ENCODE data around the gene DNM1. TPM values are rescaled to one million over a fixed set of nuclear protein-coding genes. Genes with fewer than 3 reads are reported as not detected.
A peak's percentile ranks its signal among the peaks of the same experiment; 100 is the strongest.
"Not testable (repeated sequence)": the region's sequence is repeated elsewhere in the genome, so short reads cannot be mapped to it uniquely, and the experiment has no call there.

The DNM1 gene
- total RNA-seq, 2 experiments from 2014 or later, result 0.30 to 0.40 TPM

- no peaks in the 10 kb centered on the region for H3K27me3 Mint-ChIP-seq
Measured at GRCh38 chr9:128274245-128274644, 71.1 kb downstream of the DNM1 start.

GRCh38 chr9:128275198-128276007 lies 72.2 kb downstream of the DNM1 start, which contains the start of gene GOLGA2:
TSS of gene GOLGA2 (minus strand) at chr9:128276007. CDS start at chr9:128275976, 31 bp downstream.
- Mint-ChIP-seq H3K27me3 (no peaks in the 10 kb centered on the region), H3K4me3 (peak within 1 kb of the TSS; percentile 96), H3K27ac (peak within 1 kb of the TSS; percentile 90), H3K4me1 (peaks cover 64% of the 10 kb centered on the region), H3K36me3 (ENCODE audit: low read depth) (peaks cover 12% of the 10 kb centered on the region), H3K9me3 (no peaks in the 10 kb centered on the region)
- POLR2A ChIA-PET, result interaction anchor here (0.6 to 1.8 kb wide), 20 partner anchors 10 to 230 kb away, joined by 3 to 8 read pairs (median 4); partner anchors contain the start of genes BBLN, CIZ1, GLE1 and TRUB2
- DNase-seq, result no peak
- CTCF ChIA-PET, result interaction anchor here (0.7 to 1.6 kb wide), 8 partner anchors 12 to 145 kb away, joined by 3 to 8 read pairs (median 4); no protein-coding TSS in a partner anchor

More at GRCh38 chr9:128274245-128274644, 71.1 kb downstream of the DNM1 start:
- Mint-ChIP-seq H3K36me3 (ENCODE audit: low read depth) (peaks cover 12% of the 10 kb centered on the region), H3K4me1 (peaks cover 56% of the 10 kb centered on the region), H3K9me3 (no peaks in the 10 kb centered on the region), H3K4me3 (peak overlapping the region; percentile 96), H3K27ac (peak overlapping the region; percentile 71)
- POLR2A ChIA-PET, result no interaction called here
- CTCF ChIA-PET, result interaction anchor here (1.0 to 2.0 kb wide), 2 partner anchors 19 to 21 kb away, joined by 3 to 5 read pairs; no protein-coding TSS in a partner anchor
- DNase-seq, result no peak

GRCh38 chr9:128276008-128276573 lies 72.9 kb downstream of the DNM1 start, which contains the start of gene SWI5:
TSS of gene SWI5 (plus strand) at chr9:128276276.
- H3K36me3 Mint-ChIP-seq (ENCODE audit: low read depth), result peaks cover 12% of the 10 kb centered on the region
- no peaks in the 10 kb centered on the region for H3K27me3 Mint-ChIP-seq
- peaks cover 64% of the 10 kb centered on the region for H3K4me1 Mint-ChIP-seq
- peak within 1 kb of the TSS; percentile 96 for H3K4me3 Mint-ChIP-seq
- POLR2A ChIA-PET, result interaction anchor here (0.6 to 1.8 kb wide), 20 partner anchors 9 to 229 kb away, joined by 3 to 8 read pairs (median 4); partner anchors contain the start of genes BBLN, CIZ1, GLE1 and TRUB2
- peak; percentile 100 for DNase-seq
- H3K27ac Mint-ChIP-seq, result peak within 1 kb of the TSS; percentile 90
- H3K9me3 Mint-ChIP-seq, result no peaks in the 10 kb centered on the region
- CTCF ChIA-PET, result interaction anchor here (0.7 to 1.6 kb wide), 7 partner anchors 11 to 144 kb away, joined by 3 to 8 read pairs (median 4); no protein-coding TSS in a partner anchor

DNA sequence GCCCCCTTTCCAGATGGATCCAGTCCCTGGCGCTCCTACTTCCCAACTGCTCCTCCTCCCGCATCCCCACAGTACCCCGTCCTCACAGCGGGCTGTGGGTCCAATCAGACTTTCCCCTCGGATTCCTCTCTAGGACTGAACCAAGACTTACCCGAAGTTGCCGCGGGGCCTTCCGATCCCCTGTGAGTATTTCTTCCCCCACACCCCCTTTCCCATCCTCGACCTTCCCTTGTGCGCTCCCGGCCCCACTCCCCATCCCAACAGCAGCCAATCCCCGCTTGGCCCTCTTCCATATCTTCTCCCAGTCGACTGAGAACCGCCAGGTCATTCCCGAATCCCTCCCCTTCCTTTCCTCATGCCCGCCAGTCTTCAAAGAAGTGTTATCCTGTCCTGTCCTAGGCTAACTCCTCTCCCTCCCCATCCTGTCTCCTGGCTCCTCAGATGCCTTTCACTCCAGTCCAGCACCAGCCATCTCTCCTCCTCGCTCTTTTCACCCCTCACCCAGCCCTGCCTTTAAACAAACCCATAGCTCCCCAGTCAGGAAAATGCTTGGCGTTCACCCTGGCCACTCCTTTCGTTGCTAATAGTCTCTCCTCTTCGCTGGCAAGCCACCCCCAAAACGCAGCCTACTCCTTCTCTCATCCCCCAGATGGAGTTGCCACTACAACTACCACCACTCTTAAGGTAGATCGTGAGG lies 73.5 kb downstream of the DNM1 start:
- DNase-seq, result no peak
- POLR2A ChIA-PET, result interaction anchor here (0.9 to 1.8 kb wide), 11 partner anchors 17 to 108 kb away, joined by 3 to 8 read pairs (median 4); partner anchors contain the start of genes CIZ1, TRUB2 and URM1
- Mint-ChIP-seq H3K27me3 (no peaks in the 10 kb centered on the region), H3K4me3 (peak overlapping the region; percentile 96), H3K9me3 (no peaks in the 10 kb centered on the region), H3K36me3 (ENCODE audit: low read depth) (peaks cover 12% of the 10 kb centered on the region), H3K27ac (peak overlapping the region; percentile 90), H3K4me1 (peaks cover 62% of the 10 kb centered on the region)
- CTCF ChIA-PET, result interaction anchor here (0.8 to 1.6 kb wide), 5 partner anchors 18 to 65 kb away, joined by 3 to 8 read pairs (median 6); no protein-coding TSS in a partner anchor

DNA sequence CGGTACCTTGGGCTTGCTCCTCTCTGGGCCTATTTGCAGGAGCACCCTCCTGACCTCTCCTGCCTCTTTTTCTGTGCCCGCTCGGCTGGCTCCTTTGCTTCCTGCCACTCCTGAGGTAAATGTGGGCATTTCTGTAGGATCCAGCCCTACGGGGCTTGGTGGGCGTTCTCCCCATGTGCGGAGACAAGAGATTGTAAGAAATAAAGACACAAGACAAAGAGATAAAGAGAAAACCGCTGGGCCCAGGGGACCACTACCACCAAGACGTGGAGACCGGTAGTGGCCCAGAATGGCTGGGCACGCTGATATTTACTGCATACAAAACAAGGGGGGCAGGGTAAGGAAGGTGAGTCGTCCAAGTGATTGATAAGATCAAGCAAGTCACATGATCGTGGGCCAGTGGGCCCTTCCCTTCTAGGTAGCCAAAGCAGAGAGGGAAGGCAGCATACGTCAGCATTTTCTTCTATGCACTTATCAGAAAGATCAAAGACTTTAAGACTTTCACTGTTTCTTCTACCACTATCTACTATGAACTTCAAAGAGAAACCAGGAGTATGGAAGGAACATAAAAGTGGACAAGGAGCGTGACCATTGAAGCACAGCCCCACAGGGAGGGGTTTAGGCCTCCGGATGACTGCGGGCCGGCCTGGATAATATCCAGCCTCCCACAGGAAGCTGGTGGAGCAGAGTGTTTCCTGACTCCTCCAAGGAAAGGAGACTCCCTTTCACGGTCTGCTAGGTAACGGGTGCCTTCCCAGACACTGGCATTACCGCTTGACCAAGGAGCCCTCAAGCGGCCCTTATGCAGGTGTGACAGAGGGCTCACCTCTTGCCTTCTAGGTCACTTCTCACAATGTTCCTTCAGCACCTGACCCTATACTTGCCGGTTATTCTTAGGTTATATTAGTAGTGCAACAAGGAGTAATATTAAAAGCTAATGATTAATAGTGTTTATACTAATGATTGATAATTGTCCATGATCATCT lies 76.2 kb downstream of the DNM1 start:
- DNase-seq; POLR2A ChIA-PET; H3K9me3 Mint-ChIP-seq; H3K4me3 Mint-ChIP-seq; H3K27me3 Mint-ChIP-seq; H3K36me3 Mint-ChIP-seq (ENCODE audit: low read depth); H3K27ac Mint-ChIP-seq: not testable (repeated sequence)
- CTCF ChIA-PET, result interaction anchor here (0.6 to 1.3 kb wide), 3 partner anchors 14 to 177 kb away, joined by 3 to 4 read pairs (median 4); no protein-coding TSS in a partner anchor
- H3K4me1 Mint-ChIP-seq, result peaks cover 42% of the 10 kb centered on the region

- H3K9me3 Mint-ChIP-seq, result no peaks in the 10 kb centered on the region
- peaks cover 2% of the 10 kb centered on the region for H3K36me3 Mint-ChIP-seq (ENCODE audit: low read depth)
- H3K27me3 Mint-ChIP-seq, result no peaks in the 10 kb centered on the region
- CTCF ChIA-PET, result interaction anchor here (0.6 kb wide), 1 partner anchor 177 kb away, joined by 4 read pairs; no protein-coding TSS in a partner anchor
- DNase-seq, result no peak
- POLR2A ChIA-PET, result no interaction called here
- H3K27ac Mint-ChIP-seq, result peak overlapping the region; percentile 26
- H3K4me3 Mint-ChIP-seq, result no peak overlapping the region
- H3K4me1 Mint-ChIP-seq, result peaks cover 35% of the 10 kb centered on the region
Measured at GRCh38 chr9:128280084-128280622, 77.0 kb downstream of the DNM1 start.

GRCh38 chr9:128282500-128282899 lies 79.3 kb downstream of the DNM1 start:
- Mint-ChIP-seq H3K27ac (no peak overlapping the region), H3K9me3 (no peaks in the 10 kb centered on the region), H3K27me3 (no peaks in the 10 kb centered on the region), H3K4me1 (peaks cover 16% of the 10 kb centered on the region), H3K36me3 (ENCODE audit: low read depth) (no peaks in the 10 kb centered on the region), H3K4me3 (no peak overlapping the region)
- ChIA-PET POLR2A (no interaction called here), CTCF (no interaction called here)
- DNase-seq, result no peak

- CTCF ChIA-PET, result no interaction called here
- Mint-ChIP-seq H3K4me1 (peaks cover under 1% of the 10 kb centered on the region), H3K36me3 (ENCODE audit: low read depth) (no peaks in the 10 kb centered on the region), H3K4me3 (no peak overlapping the region), H3K27me3 (no peaks in the 10 kb centered on the region), H3K9me3 (no peaks in the 10 kb centered on the region), H3K27ac (no peak overlapping the region)
- DNase-seq, result no peak
- POLR2A ChIA-PET, result interaction anchor here (1.7 kb wide), 1 partner anchor 9 kb away, joined by 5 read pairs; the partner anchor contains the start of genes GOLGA2 and SWI5
Measured at GRCh38 chr9:128285033-128285784, 82.0 kb downstream of the DNM1 start.

DNA sequence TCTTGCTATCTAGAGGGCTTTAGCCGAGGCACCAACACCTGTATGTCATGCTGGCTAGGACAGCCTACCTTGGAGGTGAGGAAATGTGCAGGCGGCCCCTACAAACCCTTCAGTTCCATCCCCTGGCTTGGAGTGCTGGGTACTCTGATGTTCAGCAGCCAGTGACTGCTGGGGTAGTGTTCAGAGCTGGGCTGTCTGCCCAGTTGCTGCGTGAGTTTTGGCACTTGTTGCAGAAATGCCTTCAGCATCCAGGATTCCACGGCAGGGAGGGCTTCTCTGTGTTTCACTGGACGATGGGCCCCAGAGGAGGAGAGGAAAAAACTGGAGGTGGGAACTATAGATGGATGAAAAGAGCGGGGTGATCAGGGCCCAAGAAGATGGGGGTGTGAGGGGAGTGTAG lies 83.3 kb downstream of the DNM1 start:
- POLR2A ChIA-PET, result interaction anchor here (1.7 kb wide), 1 partner anchor 10 kb away, joined by 5 read pairs; the partner anchor contains the start of genes GOLGA2 and SWI5
- H3K4me1 Mint-ChIP-seq, result no peaks in the 10 kb centered on the region
- H3K4me3 Mint-ChIP-seq, result no peak overlapping the region
- H3K27ac Mint-ChIP-seq, result no peak overlapping the region
- CTCF ChIA-PET, result interaction anchor here (0.6 to 0.8 kb wide), 2 partner anchors 11 to 85 kb away, joined by 4 read pairs; partner anchors contain the start of genes GOLGA2 and SWI5
- H3K9me3 Mint-ChIP-seq, result no peaks in the 10 kb centered on the region
- no peaks in the 10 kb centered on the region for H3K27me3 Mint-ChIP-seq
- no peak for DNase-seq
- H3K36me3 Mint-ChIP-seq (ENCODE audit: low read depth), result no peaks in the 10 kb centered on the region

GRCh38 chr9:128288273-128289004 lies 85.3 kb downstream of the DNM1 start:
- POLR2A ChIA-PET, result interaction anchor here (1.3 kb wide), 1 partner anchor 13 kb away, joined by 4 read pairs; the partner anchor contains the start of genes GOLGA2 and SWI5
- H3K27ac Mint-ChIP-seq, result no peak overlapping the region
- H3K4me1 Mint-ChIP-seq, result no peaks in the 10 kb centered on the region
- no peaks in the 10 kb centered on the region for H3K36me3 Mint-ChIP-seq (ENCODE audit: low read depth)
- CTCF ChIA-PET, result interaction anchor here (0.9 kb wide), 1 partner anchor 53 kb away, joined by 4 read pairs; no protein-coding TSS in a partner anchor
- no peak for DNase-seq
- H3K9me3 Mint-ChIP-seq, result no peaks in the 10 kb centered on the region
- no peaks in the 10 kb centered on the region for H3K27me3 Mint-ChIP-seq
- no peak overlapping the region for H3K4me3 Mint-ChIP-seq

Measured in activated CD4-positive, alpha-beta memory T cell treated with anti-CD3 and anti-CD28 coated beads, Interleukin-2, amount 10 ng/mL, durations not matched to agents 7 days and 5 days (primary cell).